CD4-positive, alpha-beta T cell treated with Interleukin-6 at 100 ng/mL for 8 hours (primary cell): ENCODE measurements around the gene BST1.

Experiments
- DNase-seq: peaks from one replicate; pipeline ENCODE4 v3.0.0-alpha.2; 2020; ENCODE audit warnings: mixed read lengths, low spot score

The BST1 gene

GRCh38 chr4:15676899-15677298 is 26.0 kb upstream of the BST1 start:
- DNase-seq, result no peak

DNA sequence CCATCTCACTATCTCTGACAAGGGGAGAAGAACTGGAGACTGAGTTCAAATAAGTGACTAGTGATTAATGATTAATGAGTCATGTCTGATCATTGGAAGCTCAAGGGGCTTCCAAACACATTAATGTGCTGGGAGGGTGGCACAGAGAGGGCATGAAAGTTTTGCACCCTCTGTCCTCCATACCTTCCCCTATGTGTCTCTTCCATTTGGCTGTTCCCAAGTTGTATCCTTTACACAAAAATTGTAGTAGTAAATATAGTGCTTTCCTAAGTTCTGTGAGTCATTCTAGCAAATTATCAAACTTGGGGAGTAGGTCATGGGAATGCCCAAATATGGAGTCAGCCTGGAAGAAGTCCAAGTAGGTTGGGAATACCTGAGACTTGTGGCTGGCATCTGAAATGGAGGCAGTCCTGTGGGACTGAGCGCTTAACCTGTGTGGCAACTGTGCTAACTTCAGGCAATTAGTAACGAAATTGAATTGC is 25.3 kb upstream of the BST1 start:
- no peak for DNase-seq

DNA sequence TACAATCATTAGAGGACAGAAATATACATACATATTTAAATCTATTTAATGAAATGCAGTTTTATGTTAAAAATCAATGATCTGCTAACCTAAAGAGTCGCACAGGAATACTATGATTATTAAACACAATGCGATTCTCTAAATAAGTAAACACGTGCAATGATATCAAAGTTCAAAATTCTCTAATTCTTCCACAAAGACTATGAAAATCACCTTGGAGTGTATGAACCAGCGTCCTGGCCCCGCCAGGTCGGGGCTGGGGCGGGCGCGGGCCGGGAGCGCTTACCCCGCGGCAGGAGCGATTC is 21.8 kb upstream of the BST1 start:
- no peak for DNase-seq

DNA sequence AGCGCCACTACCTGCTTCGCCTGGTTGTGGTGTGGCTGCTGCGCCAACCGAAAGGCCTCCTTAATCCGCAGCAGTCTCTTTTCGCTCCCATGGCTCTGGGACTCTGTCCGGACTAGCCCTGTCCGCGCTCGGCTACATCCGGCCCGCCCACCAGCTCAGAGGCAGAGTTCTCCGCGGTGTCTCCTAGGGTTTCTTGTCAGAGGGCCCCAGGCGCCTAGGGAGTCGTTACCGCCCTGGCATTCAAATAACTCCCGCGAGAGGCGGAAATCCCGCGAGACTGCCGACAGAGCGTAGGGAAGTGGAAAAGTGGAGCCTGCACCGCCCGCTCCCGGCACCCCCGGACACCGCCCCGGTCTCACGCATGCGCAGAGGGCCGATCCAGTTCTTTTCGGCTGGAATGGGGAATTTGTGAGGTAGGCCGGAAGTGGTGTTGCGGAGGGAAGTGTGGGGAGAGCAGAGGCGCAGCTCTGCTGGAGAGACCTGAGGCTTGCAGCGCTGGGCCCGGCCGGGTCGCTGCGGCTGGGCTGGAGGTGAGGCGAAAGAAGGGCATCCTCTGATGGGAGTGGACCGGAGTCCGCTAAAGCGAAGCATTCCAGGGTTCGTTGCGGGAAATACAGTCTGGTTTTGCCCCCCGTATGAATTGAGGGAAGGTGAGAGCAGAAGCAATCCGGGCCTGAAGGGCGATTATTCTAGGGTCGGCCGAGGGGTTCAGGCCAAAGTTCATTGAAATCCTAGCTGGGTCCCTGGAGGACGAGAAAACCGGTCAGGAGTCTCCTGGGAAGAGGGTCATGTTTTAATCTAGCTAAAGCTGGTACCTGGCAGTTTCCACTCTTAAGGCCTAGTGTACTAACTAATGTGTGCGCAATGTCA is 21.3 kb upstream of the BST1 start, which contains the start of gene FAM200B:
Gene FAM200B (plus strand): TSS at position 456 of the 870 bp plus-strand sequence. CDS start 5,151 bp downstream, outside the sequence.
- DNase-seq, result peak; percentile 93

- DNase-seq, result no peak
Measured at GRCh38 chr4:15682242-15683142, 20.4 kb upstream of the BST1 start.

DNA sequence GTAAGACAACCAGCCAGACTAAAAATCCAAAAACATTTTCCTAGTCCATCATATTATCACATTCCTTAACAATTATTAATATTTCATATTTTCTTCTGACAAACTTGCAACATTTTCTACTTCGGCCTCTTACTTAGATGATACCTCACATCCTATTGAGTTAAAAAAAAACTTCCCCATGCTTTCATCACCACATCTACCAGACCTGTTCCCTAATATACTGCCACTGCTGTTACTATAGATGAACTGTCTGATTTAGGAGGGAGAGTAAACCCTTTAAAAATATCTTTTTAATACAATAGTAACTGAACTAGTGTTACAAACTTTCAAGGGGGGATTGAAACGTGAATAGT is 19.7 kb upstream of the BST1 start:
- DNase-seq, result no peak

DNA sequence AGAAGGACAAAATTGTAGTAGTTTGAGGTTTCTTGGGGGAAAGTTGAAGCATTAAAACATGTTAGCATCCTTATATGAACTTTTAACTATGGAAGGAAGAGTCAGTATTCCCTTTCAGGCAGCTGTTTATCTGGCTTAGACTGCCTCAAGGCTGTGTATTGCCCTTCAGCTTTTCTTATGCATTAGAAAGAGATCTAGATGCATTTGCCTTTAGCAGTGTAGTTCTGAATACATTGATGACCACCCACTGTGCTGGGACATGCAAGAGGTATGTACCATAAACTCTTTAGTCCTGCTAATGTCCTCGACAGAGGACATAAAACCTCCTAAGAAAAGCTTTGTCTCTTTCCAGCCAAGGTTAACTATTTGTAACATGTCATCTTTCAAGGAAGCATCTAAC is 18.4 kb upstream of the BST1 start:
- DNase-seq, result no peak

DNA sequence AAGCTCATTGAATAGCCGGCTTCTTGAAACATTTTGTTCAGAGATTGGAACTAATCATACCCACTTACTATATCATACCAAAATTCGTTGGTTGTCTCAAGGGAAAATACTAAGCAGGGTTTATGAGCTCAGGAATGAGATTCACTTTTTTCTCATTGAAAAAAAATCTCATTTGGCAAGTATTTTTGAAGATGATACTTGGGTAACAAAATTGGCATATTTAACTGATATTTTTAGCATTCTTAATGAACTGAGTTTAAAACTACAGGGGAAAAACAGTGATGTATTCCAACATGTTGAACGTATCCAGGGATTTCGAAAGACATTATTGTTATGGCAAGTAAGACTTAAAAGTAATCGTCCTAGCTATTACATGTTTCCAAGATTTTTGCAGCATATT is 14.8 kb upstream of the BST1 start:
- no peak for DNase-seq

DNA sequence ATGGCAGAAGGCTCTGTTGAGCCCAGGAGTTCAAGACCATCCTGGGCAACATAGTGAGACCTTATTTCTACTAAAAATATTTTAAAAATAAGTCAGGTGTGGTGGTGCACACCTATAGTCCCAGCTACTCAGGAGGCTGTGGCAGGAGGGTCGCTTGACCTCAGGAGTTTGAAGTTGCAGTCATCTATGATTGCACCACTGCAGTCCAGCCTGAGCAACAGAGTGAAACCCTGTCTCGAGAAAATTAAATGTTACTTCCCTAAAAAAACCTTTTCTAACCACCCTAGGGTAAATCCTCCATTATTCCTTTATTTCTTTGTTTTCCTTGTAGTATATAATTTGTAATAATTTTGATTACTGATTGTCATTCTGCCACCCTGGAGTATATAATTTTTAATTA is 13.3 kb upstream of the BST1 start:
- DNase-seq, result no peak

DNA sequence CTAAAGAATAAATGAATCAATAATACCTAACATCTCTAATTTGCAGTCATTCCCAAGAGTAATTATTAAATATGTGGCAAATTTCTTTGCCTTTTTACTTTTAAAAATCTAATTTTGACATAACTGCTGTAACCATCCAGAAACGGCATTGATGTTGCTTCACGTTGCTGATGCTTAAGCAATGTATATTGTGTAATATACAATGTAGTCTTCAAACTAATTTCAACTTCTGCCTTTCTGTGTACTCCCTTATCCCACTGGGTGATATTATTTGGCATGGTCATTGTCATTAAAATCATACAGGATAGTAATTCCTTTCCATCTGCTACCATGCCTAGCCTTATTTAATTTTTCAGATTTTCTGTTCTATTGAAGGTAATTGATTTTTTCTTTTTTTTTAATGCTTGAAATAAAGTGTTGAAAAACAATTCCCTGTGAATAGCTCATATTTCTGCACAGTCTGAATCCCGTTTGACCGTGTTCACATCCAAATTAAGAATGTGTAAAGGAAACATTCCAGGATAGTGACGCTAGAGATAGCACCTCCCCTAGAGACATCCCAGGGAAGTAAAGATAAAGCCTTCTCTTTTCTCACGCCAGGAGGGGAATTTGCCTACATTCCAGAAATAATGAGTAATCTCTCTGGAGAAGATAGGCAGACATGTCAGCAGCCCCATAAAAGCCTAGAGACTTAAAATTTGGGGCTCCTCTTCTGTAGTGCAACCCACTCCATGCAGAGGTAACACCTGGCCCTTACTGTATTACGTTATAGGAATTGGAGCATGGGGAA is 12.7 kb upstream of the BST1 start:
- DNase-seq, result no peak

- DNase-seq, result no peak
Measured at GRCh38 chr4:15691346-15692135, 11.3 kb upstream of the BST1 start.

- no peak for DNase-seq
Measured at GRCh38 chr4:15692602-15693001, 10.3 kb upstream of the BST1 start.

- no peak for DNase-seq
Measured at GRCh38 chr4:15694431-15694830, 8.4 kb upstream of the BST1 start.

DNA sequence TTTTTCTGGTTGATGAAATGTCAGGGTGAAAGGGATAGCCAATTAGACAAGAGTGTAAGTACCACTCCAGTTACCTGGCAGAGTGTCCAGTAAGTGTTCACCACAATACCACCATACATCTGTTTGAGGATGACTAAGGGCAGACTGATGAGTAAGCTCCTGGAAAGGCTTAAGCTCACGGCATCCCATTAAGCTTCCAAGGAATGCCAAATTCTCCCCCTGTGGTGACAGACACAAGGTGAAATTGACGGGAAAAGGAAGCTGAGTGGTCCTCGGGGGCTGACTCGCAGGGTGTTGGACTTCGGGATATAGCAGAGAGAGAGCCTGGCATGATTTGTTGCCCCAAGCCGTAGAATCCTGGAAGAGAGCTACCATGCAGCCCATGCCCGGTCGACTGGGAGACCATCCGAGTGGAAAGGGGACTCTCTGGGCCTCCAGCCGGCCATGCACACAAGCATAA is 7.6 kb upstream of the BST1 start:
- no peak for DNase-seq

DNA sequence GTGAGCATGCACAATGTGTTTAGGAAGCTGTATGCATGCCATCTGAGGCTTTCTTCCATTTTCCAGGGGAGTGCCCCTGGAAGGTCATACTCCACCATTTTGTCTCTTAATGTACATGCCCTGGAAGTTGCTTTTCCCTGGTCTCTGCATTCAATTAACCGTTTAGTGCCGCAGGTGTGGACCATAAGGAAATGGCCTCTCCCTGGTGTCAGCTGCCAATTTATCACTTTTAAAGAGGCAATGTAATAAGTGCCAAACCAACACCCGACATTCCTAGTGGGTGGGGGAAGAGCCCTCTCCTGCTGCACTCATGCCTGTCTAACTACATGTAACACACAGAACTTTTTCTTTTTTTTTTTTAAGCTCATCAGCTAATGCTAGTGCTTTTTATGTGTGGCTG is 7.1 kb upstream of the BST1 start:
- no peak for DNase-seq

- DNase-seq, result no peak
Measured at GRCh38 chr4:15696866-15697265, 6.0 kb upstream of the BST1 start.

GRCh38 chr4:15703439-15703838 is 574 bp downstream of the BST1 start:
- no peak for DNase-seq

- no peak for DNase-seq
Measured at GRCh38 chr4:15704129-15704528, 1.3 kb downstream of the BST1 start.

DNA sequence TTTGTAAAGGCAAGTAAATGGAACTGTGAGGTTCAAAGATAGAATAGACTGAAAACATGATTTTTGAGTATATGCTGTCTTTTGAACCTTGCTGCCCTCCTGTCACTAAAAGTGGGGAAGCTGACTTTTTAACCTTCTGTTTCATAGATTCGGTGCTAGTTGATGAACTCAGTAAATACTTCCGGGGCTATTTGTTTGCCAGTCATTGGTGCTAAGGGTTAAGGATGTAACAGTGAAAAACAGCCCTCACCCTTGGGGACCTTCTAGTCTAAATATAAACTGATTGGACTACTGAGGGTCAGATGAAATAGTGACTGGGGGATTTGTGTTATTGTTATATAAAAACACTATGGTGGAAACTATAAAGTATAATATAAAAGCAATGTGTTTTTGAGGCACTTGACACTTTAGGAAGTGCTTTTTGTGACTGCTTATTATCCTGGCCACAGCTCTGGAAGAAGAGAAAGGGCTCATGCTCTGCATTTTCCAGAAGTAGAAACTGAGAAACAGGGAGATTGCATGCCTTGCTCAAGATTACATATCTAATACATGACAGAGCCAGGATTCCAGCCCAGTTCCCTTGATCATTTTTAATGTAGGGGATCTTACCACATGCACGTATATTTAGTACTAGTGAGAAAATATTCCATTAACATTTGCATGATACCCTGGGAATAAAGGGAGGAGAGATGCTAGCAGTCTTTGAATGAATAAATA is 3.9 kb downstream of the BST1 start:
- DNase-seq, result no peak

DNA sequence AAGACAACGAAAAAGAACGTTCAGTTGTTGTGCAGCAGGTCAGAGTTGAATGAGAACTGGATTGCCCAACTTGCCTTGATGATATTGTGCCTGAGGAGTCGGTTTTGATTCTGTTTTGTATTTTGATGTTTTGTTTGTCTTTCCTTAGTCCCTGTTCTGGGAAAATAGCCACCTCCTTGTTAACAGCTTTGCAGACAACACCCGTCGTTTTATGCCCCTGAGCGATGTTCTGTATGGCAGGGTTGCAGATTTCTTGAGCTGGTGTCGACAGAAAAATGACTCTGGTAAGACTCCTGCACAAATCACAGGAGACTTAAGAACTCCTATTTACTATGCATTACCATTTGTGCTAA is 4.5 kb downstream of the BST1 start:
- no peak for DNase-seq

DNA sequence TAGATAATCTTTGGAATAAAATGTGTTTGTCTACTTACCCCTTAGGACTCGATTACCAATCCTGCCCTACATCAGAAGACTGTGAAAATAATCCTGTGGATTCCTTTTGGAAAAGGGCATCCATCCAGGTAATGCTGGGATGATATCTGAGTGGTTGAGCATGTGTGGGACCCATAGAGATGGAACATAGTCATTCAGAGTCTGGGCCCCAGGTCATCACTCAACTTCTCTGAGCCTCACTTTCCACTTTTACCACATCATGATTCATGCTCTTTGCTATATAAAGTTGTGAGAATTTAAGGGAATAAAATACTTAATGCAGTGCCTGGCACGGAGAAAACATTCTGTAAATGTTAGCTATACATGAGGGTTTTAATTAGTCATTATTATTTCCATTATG is 8.9 kb downstream of the BST1 start:
- no peak for DNase-seq
